Stimulated activated CD4-positive, alpha-beta T cell treated with anti-CD3 and anti-CD28 coated beads, Interleukin-4, amount 100 ng/mL, for 1 hour (primary cell): ENCODE data around the gene BLCAP.
"Not testable (repeated sequence)": the region's sequence is repeated elsewhere in the genome, so short reads cannot be mapped to it uniquely, and the experiment has no call there.

Experiments
- DNase-seq: peaks from one replicate; pipeline ENCODE4 v3.0.0-alpha.2; 2020

Gene BLCAP

DNA sequence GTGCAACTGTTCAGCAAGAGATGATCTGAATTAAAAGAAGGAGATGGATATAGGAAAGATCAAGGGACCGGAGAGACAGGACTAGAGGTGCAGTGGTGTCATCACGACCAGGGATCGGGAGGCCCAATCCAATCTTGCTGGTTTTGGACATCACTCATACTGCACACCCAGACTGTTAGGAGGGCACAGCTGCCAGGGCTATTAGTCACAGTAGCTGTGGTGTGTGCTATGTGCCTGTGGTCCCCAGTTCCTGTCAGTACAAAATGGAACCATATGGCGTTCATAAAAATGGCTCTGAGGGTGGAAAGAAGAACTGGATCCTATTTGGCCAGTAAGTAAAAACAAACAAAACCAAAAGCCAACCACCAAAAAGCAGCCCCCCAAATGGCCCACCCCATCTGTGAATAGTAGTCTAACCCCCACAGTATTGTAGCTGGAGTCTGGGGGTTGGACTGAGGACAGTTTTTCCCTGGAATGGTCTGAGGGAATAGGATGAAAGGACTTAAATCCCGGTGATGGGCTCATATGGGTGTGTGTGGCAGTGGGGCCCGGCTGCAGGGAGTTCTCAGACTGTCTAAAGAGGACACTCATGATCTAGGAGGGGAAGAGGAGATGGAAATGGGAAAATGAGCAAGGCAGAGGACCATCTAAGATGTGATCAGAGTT, 15.9 kb downstream of the BLCAP start:
- DNase-seq = no peak

DNA sequence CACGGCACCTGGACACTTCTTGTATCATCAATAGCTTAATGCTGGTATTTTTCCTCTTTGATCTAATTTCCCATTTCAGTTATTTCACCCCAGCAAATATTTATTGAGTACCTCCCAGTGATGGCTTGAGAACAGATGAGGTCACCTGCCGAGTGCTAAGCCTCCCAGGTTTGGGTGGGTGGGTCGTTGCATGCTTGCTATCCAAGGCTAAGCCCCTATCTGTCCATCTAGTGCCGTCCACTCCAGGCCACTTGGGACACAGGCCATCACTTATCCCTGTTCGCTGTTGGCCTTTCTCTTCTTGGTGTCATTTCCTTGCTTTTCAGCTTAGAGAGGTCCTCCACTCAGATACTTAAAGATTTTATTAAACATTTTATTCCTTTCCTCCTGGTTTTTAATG, 17.4 kb downstream of the BLCAP start:
- DNase-seq = no peak

DNA sequence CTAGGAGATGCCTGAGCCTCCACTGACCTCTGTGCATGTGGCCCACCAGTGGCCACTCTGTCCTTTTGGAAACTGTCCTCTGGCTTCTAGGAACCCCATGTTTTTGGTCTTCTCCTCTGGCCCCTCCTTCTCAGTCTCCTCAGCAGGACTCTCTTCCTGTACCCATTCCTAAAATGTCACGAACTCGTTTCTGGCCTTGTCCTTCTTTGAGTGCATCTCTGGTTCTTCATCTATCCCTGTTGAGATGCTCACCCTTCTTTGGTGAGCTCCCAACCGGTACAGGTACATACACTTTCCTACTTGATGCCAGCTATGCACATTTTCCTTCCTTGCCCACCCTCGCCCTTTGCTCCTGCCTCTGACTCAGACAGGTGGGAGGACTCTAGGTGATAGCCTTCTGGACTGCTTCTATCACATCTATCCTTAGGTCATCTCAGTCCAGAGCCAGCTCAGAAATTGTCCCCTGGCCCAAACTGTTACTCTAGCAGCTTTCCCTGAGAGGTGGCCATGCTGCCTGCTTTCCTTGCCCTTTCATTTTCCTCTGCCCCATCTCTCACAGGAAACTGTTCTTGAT, 21.4 kb downstream of the BLCAP start:
- no peak for DNase-seq

DNA sequence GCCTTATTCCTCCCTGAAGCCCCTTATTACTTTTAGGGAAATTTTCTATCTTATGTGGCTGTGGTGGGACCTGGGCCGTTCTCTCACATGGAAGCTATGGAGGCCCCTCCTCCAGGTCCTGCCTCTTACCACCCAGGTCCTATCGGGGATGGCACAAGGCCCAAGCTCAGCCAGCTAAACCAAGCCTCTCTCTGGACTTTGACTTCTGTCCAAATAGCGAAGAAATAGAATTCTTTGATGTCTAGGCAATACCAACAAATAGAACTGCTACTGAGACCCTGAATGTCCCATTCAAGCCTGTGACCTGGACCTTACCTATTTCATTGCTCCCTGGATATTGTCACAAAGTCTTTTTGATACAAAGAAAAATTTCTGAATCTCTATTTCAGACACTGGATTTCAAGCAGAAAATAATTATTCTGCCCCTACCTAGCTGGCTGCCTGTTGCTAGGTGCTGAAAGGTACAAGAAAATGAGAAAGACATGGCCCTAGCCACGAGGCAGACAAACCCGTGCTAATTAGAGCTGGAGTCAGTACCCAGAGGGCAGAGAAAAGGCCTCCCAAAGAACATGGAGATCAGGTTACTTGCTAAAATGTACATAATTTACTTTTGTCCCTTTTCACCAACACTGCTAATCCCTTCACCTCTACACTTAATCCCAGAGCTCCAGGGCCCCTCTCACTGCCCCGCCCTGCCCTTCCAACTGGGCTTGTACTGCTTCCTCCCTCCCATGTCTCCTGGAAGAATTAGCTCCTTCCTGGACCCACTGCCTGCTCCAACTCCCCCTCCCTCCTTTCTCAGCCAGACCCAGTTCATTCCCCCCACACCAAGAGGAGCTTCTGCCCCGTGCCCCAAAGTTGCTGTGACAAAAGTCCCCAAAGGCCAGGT, 22.2 kb downstream of the BLCAP start:
- DNase-seq = no peak

DNA sequence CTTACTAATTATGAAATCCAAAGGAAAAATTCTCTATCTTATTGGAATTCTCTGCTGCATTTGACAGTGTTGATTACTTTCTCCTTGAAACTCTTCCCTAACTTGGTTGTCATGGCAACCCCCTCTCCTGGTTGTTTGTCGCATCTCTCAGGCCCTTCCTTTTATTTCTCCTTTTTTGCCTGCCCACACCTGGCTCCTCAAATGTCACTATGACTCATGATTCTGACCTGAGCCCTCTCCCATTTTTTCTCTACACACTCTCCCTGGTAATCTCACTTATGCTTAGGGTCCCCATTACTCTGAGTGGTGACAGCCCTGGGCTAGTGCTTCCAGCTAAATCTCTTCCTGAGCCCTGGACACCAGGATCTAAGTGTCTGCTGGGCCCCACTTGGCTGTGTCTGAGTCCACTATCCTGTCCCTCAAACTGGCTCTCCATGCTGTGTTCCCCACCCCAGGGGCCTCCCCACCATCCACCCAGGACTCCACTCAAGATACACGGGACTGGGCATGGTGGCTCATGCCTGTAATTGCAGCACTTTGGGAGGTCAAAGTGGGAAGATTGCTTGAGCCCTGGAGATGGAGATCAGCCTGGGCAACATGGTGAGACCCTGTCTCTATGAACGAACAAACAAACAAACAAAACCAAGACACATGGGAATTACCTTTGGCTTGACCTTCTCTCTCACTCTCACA, 23.1 kb downstream of the BLCAP start:
- DNase-seq = no peak

DNA sequence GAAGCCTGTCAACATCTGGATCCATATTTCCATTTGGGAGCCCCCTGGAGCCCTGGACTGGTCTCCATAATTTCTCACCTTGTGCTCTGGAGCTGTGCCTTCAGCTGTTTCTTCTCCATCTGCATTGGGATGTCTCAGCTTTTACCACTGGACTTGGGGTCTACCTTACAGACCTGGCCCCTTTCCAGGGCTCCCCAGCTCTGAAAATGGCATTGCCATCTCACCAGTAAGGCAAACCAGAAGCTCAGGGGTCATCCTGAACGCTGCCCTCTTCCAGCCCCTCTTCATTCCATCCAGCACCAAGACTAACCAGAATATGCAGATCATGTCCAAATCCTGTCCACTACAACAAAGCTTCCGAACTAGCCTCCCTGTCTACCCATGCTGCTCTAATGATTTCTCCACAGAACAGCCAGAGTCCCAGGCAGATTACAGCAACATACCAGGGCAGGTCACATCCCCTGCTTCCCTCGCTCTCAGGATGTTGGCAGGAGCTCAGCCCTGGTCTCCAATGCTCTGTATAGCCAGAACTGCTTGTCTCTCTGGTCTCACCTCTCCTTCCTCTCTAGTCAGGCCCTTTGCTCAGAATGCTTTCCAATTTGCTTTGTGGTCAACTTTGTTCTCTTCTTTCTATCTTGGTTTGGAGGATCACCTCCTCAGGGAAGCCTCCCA, 24.3 kb downstream of the BLCAP start:
- no peak for DNase-seq

DNA sequence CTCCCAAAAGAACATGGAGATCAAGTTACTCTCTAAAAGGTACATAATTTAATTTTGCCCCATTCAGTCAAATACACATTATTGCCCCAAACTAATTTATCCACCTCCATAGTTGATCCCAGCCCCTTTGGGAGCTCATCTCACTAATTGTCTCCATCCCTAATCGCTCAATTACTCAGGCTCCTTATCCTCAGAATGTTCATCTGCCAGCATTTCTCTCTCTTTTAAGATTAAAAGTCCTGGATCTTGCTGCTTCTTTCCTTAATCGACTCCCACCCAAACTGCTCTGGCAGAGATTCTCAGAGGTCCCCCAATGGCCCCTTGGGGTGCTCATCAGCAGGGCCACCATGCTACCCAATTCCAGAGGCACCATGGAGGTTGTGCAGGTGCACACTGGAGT, 25.0 kb downstream of the BLCAP start:
- DNase-seq = no peak

DNA sequence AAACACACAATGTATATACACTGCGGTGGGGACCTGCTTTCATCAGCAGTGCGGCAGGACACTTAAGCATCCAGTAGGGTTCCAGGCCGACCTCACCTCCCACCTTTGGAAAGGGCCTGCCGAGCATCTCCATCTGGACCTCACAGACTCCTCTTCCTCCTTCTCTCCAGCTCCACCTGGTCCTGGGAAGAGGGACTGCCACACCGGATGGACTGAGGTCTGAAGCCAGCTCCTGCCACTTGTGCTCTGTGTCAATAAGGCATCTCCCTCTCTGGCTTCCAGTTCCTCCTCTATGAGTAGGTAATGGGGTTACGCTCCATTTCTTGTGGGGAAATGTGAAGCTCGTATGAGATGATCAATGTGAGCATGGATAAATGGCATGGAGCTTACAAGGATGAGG, 25.7 kb downstream of the BLCAP start:
- no peak for DNase-seq

DNA sequence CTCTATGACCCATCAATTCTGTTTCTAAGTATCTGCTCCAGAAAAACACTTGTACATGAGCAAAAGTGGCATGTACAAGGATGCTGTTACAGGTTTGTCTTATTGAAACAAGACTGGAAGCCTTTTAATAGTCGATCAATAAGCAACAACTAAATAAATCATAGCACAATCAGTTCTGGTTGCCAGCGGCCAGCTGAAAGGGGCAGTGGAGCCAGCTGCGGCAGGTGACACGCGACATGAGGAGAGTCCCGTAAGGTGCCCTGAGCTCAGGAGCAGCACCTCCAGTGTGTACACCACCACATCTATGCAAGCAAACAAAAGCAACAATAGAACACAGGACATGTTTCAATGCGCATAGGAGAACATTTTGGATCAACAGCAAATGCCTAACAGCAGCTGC, 27.4 kb downstream of the BLCAP start:
- no peak for DNase-seq

DNA sequence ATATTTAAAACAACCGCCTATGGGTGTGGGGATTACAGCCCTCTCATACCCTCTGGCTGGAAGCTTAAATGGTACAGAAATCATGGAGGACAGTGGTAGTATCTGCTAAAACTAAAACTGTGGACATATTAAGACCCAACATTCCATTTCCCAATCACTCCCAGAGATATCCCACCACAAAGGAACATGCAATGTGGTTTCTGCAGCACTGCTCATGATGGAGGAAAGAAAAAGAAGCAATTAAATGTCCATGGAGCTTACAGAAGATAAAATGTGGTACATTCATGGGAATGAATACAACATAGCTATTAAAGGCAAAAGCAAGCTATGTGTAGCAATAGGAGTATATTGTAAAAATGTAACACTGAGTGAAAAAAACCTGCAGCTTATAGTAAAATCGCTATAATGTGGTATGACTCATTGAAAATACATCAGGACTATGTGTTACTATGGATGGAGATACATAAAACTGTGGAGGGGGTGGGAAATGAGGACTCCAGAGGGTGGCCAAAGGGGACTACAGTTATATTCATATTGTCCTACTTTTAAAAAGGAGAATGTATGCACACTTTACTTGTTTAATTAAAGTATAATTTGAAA, 29.5 kb downstream of the BLCAP start:
- no peak for DNase-seq

DNA sequence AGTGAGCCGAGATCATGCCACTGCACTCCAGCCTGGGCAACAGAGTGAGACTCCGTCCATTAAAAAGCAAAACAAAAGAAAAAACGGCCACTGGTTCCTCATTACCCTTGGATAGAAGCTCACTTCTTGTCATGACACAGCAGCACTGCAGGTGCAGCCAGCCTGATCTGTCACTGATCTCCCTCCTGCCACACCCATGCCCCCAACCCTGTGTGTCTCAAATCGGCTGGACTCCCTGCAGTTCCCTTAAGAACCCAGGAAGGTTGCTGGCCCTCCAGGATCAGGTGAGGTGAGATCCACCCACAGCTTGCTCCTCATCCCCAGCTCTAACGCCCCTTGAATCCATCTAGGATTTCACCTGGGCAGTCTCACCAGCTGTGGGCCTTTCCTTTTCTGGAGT, 32.9 kb downstream of the BLCAP start:
- no peak for DNase-seq

DNA sequence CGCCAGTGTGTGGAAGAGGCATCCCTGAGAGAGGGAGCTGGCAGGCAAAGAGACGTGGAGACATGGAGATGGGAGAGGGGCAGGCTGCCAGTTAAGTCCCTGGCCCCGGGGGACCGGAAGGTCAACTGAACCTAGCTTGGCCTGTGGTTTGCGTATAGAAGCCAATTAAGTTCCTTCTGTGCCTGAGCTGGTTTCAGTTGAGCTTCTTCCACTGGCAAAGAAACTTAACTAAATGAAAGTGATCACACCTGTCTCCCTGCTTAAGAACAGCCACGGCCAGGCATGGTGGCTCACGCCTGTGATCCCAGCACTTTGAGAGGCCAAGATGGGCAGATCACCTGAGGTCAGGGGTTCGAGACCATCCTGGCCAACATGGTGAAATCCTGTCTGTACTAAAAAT, 33.4 kb downstream of the BLCAP start:
- DNase-seq = no peak

DNA sequence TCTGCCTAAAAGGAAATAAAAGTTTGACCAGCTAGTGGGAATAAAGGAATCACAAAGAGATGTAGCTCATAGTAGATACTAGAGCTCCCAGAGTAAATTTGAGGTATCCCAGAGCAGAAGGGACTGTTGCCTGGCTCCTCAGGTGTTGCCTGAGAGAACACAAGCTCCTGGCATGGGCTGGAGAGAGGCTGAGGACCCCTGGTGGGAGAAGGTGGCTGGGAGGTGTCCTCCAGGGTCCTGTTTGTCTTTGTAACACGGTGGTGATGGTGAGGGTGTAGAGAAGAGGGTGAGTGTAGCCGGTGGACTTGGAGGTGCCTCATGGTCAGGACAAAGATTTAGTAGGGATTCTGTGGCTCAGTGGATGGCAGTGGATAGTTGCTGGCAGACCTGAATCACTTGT, 34.7 kb downstream of the BLCAP start:
- DNase-seq = no peak

DNA sequence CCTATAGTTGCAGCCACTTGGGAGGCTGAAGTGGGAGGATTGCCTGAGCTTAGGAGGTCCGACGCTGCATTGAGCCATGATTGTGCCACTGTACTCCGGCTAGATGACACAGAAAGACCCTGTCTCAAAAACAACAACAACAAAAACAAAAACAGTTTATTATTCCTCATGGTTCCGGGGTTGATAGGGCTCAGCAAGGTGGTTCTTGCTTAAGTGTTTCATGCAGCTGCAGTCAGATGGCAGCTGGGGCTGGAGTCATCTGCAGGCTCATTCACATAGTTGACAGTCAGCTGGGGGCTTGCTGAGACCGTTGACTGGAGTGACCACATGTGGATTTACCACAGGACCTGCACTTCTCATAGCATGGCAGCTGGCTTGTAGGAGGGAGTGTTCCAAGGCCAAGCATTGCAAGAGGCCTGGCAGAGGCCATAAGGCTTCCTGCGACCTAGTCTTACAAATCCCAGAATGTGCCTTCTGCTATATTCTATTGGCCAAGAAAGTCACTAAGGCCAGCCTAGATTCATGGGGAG, 35.5 kb downstream of the BLCAP start:
- no peak for DNase-seq

DNA sequence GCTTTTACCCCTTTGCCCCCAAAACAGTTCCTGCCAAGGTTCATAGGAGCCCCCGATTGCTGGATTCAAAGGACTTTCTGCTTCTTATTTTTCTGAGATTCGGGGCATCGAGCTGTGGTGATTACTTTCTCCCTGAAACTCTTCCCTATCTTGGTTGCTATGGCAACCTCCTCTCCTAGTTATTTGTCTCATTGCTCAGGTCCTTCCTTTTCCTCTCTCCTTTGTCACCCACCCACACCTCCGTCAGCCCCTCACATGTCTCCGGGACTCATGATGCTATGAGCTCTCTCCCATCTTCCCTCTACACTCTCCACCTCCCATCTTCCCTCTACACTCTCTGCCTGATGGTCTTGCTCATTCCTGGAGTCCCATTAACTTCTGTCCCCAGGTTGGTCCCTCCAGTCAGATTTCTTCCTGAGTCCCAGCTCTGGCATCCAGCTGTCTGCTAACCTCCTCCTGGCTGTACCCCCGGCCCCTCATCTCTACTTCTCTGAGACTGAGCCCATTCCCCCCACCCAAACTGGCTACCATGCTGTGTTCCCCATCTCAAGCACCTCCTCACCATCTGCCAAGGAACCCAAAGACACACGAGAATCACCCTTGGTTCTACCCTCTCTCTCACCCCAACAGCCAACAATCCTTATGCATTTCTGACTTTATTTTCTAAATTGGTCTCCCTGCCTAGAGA, 36.9 kb downstream of the BLCAP start:
- no peak for DNase-seq

DNA sequence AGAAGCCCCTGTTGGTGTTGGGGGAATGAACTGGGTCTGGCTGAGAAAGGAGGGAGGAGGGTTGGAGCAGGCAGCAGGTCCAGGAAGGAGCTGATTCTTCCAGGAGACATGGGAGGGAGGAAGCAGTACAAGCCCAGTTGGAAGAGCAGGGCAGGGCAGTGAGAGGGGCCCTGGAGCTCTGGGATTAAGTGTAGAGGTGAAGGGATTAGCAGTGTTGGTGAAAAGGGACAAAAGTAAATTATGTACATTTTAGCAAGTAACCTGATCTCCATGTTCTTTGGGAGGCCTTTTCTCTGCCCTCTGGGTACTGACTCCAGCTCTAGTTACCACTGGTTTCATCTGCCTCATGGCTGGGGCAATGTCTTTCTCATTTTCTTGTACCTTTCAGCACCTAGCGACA, 41.5 kb downstream of the BLCAP start:
- not testable (repeated sequence) for DNase-seq

DNA sequence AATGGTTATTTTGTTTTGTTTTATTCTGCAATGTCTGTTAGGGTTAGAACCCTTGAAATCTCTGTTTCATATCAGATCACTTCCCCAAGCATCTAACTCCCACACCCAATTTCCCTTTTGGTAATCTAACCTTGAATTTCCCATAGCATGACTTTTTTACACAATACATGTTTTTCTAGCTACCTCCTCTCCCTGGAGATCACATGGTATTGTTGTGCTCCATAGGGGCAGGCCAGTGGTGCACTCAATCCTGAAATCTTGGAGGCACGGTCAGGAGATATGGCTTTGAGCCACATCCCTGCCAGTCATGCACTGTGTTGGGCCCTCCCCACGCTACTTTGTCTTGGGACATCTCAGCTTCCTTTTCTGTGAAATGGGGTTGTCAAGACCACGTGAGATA, 43.3 kb downstream of the BLCAP start:
- DNase-seq = no peak

DNA sequence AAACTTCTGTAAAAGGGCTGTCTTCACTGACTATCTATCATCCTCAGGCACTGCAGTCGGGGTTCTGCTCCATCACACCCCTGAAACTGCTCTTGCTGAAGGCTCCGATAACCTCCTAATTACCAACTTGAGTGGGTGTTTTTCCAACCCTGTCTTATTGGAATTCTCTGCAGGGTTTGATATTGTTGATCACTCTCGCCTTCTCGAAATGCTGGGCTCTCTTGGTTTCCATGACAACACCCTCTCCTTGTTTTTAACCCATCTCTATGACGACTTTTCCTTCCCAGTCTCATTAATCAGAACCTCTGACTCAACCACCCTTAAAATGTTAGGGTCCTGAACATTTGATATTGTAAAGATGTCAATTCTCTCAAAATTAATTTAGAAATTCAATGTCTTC, 46.1 kb downstream of the BLCAP start:
- no peak for DNase-seq

DNA sequence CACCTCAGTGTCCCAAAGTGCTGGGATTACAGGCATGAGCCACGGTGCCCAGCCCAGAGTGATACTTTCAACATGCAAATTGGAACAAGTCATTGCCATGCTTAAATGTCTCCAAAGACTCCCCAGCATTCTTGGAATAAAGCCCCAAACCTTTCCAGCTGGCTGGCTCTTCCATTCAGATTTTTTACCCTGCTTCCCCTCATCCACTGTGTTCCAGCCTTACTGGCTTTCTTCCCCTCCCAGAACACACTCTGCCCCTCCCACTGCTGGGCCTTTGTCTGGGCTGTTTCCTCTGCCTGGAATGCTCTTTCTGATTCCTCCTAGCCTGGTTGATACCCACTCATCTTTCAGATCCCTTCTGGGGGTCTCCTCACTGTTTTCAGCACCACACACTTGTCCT, 46.8 kb downstream of the BLCAP start:
- no peak for DNase-seq

DNA sequence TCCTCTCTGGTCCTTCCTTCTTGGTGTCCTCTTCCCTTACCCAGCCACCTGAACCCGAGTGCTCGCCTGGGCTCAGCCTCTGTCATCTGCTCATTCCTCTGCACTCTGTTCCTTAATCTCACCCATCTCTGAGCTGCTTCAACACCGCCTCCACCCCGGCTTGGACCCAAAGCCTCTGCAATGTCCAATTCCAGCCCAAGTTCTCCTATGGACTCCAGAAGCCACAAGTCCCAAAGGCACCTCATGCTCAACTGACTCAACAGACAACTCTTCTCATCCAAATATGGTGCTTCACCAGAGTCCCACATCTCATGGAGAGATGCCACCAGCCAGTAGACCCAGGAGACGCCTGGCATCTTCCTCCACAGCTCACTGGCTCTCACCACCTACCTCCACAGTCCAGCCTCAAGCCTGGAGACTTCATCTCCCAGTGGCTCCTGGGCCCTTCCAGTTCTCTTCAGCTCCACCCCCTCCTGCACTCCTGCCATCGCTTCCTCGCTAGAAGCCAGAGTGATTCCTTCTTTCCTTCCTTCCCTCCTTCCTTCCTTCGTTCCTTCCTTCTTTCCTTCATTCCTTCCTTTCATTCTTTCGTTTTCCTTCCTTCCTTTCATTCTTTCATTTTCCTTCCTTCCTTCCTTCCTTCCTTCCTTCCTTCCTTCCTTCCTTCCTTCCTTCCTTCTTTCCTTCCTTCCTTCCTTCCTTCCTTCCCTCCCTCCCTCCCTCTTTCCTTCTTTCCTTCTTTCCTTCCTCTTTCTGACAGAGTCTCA, 47.6 kb downstream of the BLCAP start:
- no peak for DNase-seq

DNA sequence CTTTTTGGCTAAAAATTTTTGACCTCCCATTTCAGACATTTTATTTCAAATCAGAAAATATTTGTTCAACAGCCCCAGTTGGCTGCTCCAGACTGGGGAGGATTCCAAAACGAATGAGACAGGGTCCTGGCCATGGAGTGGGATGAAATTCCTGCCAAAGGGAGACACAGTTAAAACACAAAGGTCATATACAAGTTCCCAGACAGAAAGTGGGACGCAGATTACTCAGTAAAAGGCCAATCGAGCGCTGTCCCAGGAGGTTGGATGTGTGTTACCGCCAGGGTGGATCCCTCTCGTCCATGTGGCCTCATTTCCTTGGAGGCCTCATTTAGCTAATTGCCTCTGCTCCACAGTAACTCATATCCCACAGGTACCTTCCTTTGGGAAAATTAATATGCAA, 48.4 kb downstream of the BLCAP start:
- DNase-seq = no peak
